ENCODE measurements around the gene LRRN2. TPM values are rescaled to one million over a fixed set of nuclear protein-coding genes. Genes with fewer than 3 reads are reported as not detected.

LRRN2 gene
- polyA plus RNA-seq, 1 of the 3 experiments (the other 2 are of a cell fraction) = not detected

GRCh38 chr1:204652497-204652896 is 33.0 kb downstream of the LRRN2 start:
- Histone ChIP-seq H3K4me1 (ENCODE audit: control insufficient read depth in 1 of 2, insufficient read depth in 2 of 2, low read depth in 1 of 2, low read length in 1 of 2) (peaks cover 0 to 5% of the 10 kb centered on the region in 2 experiments; a peak in 1 of 4 replicates), H4K20me1 (ENCODE audit: insufficient read depth) (no peaks in the 10 kb centered on the region), H2AFZ (ENCODE audit: low read depth) (no peak overlapping the region), H3F3A (replicated peaks; ENCODE audit: insufficient read depth) (no peaks in the 10 kb centered on the region), H3K79me2 (ENCODE audit: insufficient read depth) (no peaks in the 10 kb centered on the region), H3K4me3 (ENCODE audit: low read depth in 2 of 2, low read length in 1 of 2) (no peak overlapping the region), H3K9me2 (no peaks in the 10 kb centered on the region), H3K4me2 (no peak overlapping the region), H3K9me3 (no peaks in the 10 kb centered on the region), H3K9ac (no peak overlapping the region), H3K36me3 (replicated peaks in 1 of 2; ENCODE audit: control insufficient read depth in 1 of 2, insufficient read depth in 2 of 2, low read length in 1 of 2) (no peaks in the 10 kb centered on the region), H3K27ac (ENCODE audit: low read depth in 2 of 2, low read length in 1 of 2) (no peak overlapping the region), H3K27me3 (ENCODE audit: insufficient read depth) (no peaks in the 10 kb centered on the region; the same call in none of the 2 replicates)
- no peak for TF ChIP-seq SIN3A (IDR thresholded peaks at IDR 0.05; ENCODE audit: borderline replicate concordance, low read depth, low read length)
- TF ChIP-seq TEAD4 (IDR thresholded peaks at IDR 0.05; ENCODE audit: borderline replicate concordance, insufficient read depth) = no peak
- TF ChIP-seq CHD2 (IDR thresholded peaks at IDR 0.05; ENCODE audit: low read length, partially characterized antibody) = no peak
- TF ChIP-seq FOSL2 (IDR thresholded peaks at IDR 0.05; ENCODE audit: borderline replicate concordance, low read depth) = no peak
- TF ChIP-seq PBX3 (IDR thresholded peaks at IDR 0.05) = no peak
- no peak for TF ChIP-seq REST (IDR thresholded peaks at IDR 0.05; ENCODE audit: low read depth, low read length)
- TF ChIP-seq TAF1 (IDR thresholded peaks at IDR 0.05; ENCODE audit: borderline replicate concordance, low read depth, low read length) = no peak
- no peak for TF ChIP-seq IRF3 (IDR thresholded peaks at IDR 0.05; ENCODE audit: low read depth, low read length)
- no peak for TF ChIP-seq YY1 (IDR thresholded peaks at IDR 0.05; ENCODE audit: low read depth)
- no peak for TF ChIP-seq USF2 (IDR thresholded peaks at IDR 0.05; ENCODE audit: borderline replicate concordance, low read depth, low read length)
- no peak for TF ChIP-seq MEF2A (IDR thresholded peaks at IDR 0.05; ENCODE audit: borderline replicate concordance, low read depth)
- POLR2A ChIA-PET = no interaction called here
- 14% methylated on average over 3 of the region's 3 CpGs for WGBS (ENCODE audit: low lambda C conversion rate)
- no peak for DNase-seq
- CTCF ChIA-PET = interaction anchor here (1.0 to 2.1 kb wide), 2 partner anchors 39 to 111 kb away, joined by 3 to 8 read pairs; no protein-coding TSS in a partner anchor
